Osteocyte (in vitro differentiated cells): Measurements from ENCODE around the gene OAT. TPM values are rescaled to one million over a fixed set of nuclear protein-coding genes. Genes with fewer than 3 reads are reported as not detected.
"Not testable (repeated sequence)": the region's sequence is repeated elsewhere in the genome, so short reads cannot be mapped to it uniquely, and the experiment has no call there.

ENCODE experiments used
- DNase-seq: peaks from one replicate; pipeline ENCODE4 v3.0.0; 2021; ENCODE audit warnings: mixed read lengths; ENCODE audit not compliant: unreplicated experiment; ENCODE audit errors: extremely low spot score
- H3K27ac Mint-ChIP-seq: one replicate; pipeline ENCODE4 v1.8.0; 2021; ENCODE audit warnings: mild to moderate bottlenecking, mixed read lengths; ENCODE audit not compliant: unreplicated experiment
- H3K27me3 Mint-ChIP-seq: one replicate; pipeline ENCODE4 v1.8.0; 2021; ENCODE audit warnings: mixed read lengths; ENCODE audit not compliant: unreplicated experiment
- H3K36me3 Mint-ChIP-seq: one replicate; pipeline ENCODE4 v1.8.0; 2021; ENCODE audit warnings: mixed read lengths; ENCODE audit not compliant: unreplicated experiment
- H3K4me1 Mint-ChIP-seq: one replicate; pipeline ENCODE4 v1.8.0; 2021; ENCODE audit warnings: mixed read lengths; ENCODE audit not compliant: unreplicated experiment
- H3K4me3 Mint-ChIP-seq: one replicate; pipeline ENCODE4 v1.8.0; 2021; ENCODE audit warnings: mild to moderate bottlenecking, moderate library complexity, mixed read lengths; ENCODE audit not compliant: unreplicated experiment
- H3K9me3 Mint-ChIP-seq: one replicate; pipeline ENCODE4 v1.8.0; 2021; ENCODE audit warnings: mixed read lengths; ENCODE audit not compliant: unreplicated experiment
- CTCF ChIP-seq: fragments of 200-600 bp; sonication (generic); IDR thresholded peaks from 2 replicates; pipeline ENCODE4 v1.5.0; 2021; ENCODE audit warnings: antibody characterized with exemption, mild to moderate bottlenecking, moderate library complexity
- total RNA-seq: library from RNA; stranded (reverse); gene quantifications from 2 replicates; pipeline ENCODE4 v1.2.1, GENCODE V29; 2021

Gene OAT
- total RNA-seq, 1 donor from 2014 or later, result 122 TPM

- no peak for DNase-seq
- no peak for TF ChIP-seq CTCF
- H3K9me3 Mint-ChIP-seq, result no peaks in the 10 kb centered on the region
- H3K27me3 Mint-ChIP-seq, result peaks cover 34% of the 10 kb centered on the region
- no peaks in the 10 kb centered on the region for H3K36me3 Mint-ChIP-seq
- no peak overlapping the region for H3K27ac Mint-ChIP-seq
- no peak overlapping the region for H3K4me3 Mint-ChIP-seq
- H3K4me1 Mint-ChIP-seq, result peaks cover 4% of the 10 kb centered on the region
Measured at GRCh38 chr10:124375353-124375614, 43.4 kb downstream of the OAT start.

GRCh38 chr10:124374535-124375352 lies 44.0 kb downstream of the OAT start:
- Mint-ChIP-seq H3K27ac (no peak overlapping the region), H3K9me3 (no peaks in the 10 kb centered on the region), H3K36me3 (no peaks in the 10 kb centered on the region), H3K27me3 (peaks cover 35% of the 10 kb centered on the region), H3K4me3 (no peak overlapping the region), H3K4me1 (peaks cover 4% of the 10 kb centered on the region)
- no peak for TF ChIP-seq CTCF
- no peak for DNase-seq

- H3K4me3 Mint-ChIP-seq, result no peak overlapping the region
- no peaks in the 10 kb centered on the region for H3K9me3 Mint-ChIP-seq
- TF ChIP-seq CTCF, result no peak
- H3K4me1 Mint-ChIP-seq, result no peaks in the 10 kb centered on the region
- no peak for DNase-seq
- peaks cover 32% of the 10 kb centered on the region for H3K27me3 Mint-ChIP-seq
- H3K36me3 Mint-ChIP-seq, result no peaks in the 10 kb centered on the region
- no peak overlapping the region for H3K27ac Mint-ChIP-seq
Measured at GRCh38 chr10:124372899-124373298, 45.8 kb downstream of the OAT start.

- no peaks in the 10 kb centered on the region for H3K9me3 Mint-ChIP-seq
- H3K4me1 Mint-ChIP-seq, result no peaks in the 10 kb centered on the region
- TF ChIP-seq CTCF, result no peak
- no peaks in the 10 kb centered on the region for H3K36me3 Mint-ChIP-seq
- DNase-seq, result no peak
- H3K27me3 Mint-ChIP-seq, result peaks cover 25% of the 10 kb centered on the region
- no peak overlapping the region for H3K4me3 Mint-ChIP-seq
- H3K27ac Mint-ChIP-seq, result no peak overlapping the region
Measured at GRCh38 chr10:124370426-124370825, 48.3 kb downstream of the OAT start.

GRCh38 chr10:124369986-124370385 lies 48.7 kb downstream of the OAT start:
- H3K4me1 Mint-ChIP-seq, result no peaks in the 10 kb centered on the region
- no peaks in the 10 kb centered on the region for H3K9me3 Mint-ChIP-seq
- no peak overlapping the region for H3K27ac Mint-ChIP-seq
- no peaks in the 10 kb centered on the region for H3K36me3 Mint-ChIP-seq
- TF ChIP-seq CTCF, result no peak
- peaks cover 25% of the 10 kb centered on the region for H3K27me3 Mint-ChIP-seq
- no peak overlapping the region for H3K4me3 Mint-ChIP-seq
- no peak for DNase-seq

GRCh38 chr10:124369533-124369932 lies 49.2 kb downstream of the OAT start:
- not testable (repeated sequence) for H3K36me3 Mint-ChIP-seq, H3K4me3 Mint-ChIP-seq, H3K9me3 Mint-ChIP-seq, DNase-seq, H3K4me1 Mint-ChIP-seq, H3K27ac Mint-ChIP-seq
- peaks cover 22% of the 10 kb centered on the region for H3K27me3 Mint-ChIP-seq
